ENCODE results near the gene SIL1. TPM values are rescaled to one million over a fixed set of nuclear protein-coding genes. Genes with fewer than 3 reads are reported as not detected.

The SIL1 gene
- total and polyA plus RNA-seq, 9 of the 15 experiments (the other 6 are each of a cell fraction or from before 2014, with no cell fraction given) = 1.3 to 30.5 (median 18.1) TPM

GRCh38 chr5:139082813-139083498 is 115.2 kb downstream of the SIL1 start:
- 9% methylated on average over 2 of the region's 2 CpGs for WGBS (ENCODE audit: insufficient coverage, low coverage, missing lambda C conversion rate)
- FAIRE-seq (no peak), DNase-seq (ENCODE audit: extremely low read depth in 1 of 4, low spot score in 3 of 4) (no peak), ATAC-seq (no peak)
- CTCF ChIA-PET (ENCODE audit: low intra/inter-chr PET ratio) = no interaction called here
- Histone ChIP-seq H3K27ac (ENCODE audit: extremely low read depth, low read depth, low read length) (no peak overlapping the region), H3K4me2 (ENCODE audit: insufficient read depth, low read length) (no peak overlapping the region), H3K9me1 (ENCODE audit: control insufficient read depth, insufficient read depth, low read length) (no peaks in the 10 kb centered on the region), H2AFZ (ENCODE audit: low read depth, low read length) (no peak overlapping the region), H3K9me3 (replicated peaks; ENCODE audit: control insufficient read depth, insufficient read depth, low read depth, low read length) (no peaks in the 10 kb centered on the region), H3K36me3 (ENCODE audit: control insufficient read depth, insufficient read depth, low read length) (no peaks in the 10 kb centered on the region), H3K9ac (ENCODE audit: insufficient read depth in 1 of 2, low read depth in 2 of 2, low read length in 2 of 2) (no peak overlapping the region), H3K27me3 (ENCODE audit: control insufficient read depth in 2 of 2, insufficient read depth in 2 of 2, low read length in 2 of 2) (no peaks in the 10 kb centered on the region), H4K20me1 (replicated peaks; ENCODE audit: control insufficient read depth, insufficient read depth, low read length) (0 out of 2 replicates have a peak, but pooled peaks cover 3% of the 10 kb centered on the region), H3K4me3 (no peak overlapping the region), H3K79me2 (ENCODE audit: control insufficient read depth, insufficient read depth, low read length) (no peaks in the 10 kb centered on the region), H3K4me1 (replicated peaks in 1 of 2; ENCODE audit: control insufficient read depth in 2 of 2, insufficient read depth in 2 of 2, low read length in 2 of 2) (peaks cover 0 to 3% of the 10 kb centered on the region in 2 experiments; a peak in 1 of 5 replicates)
- POLR2A ChIA-PET = no interaction called here
- intact Hi-C loops (cut with micrococcal nuclease) (no loop called here), in situ Hi-C loops (cut with MboI) (no loop called here)
- no TSS peak for BruUV-seq (replicated peaks)
- TF ChIP-seq TEAD4 (IDR thresholded peaks at IDR 0.05; ENCODE audit: low read length) (no peak), TEAD4 (CRISPR knock-in tag; IDR thresholded peaks at IDR 0.05; ENCODE audit: borderline replicate concordance) (no peak), ATF6 (CRISPR knock-in tag; IDR thresholded peaks at IDR 0.05) (no peak), TCF3 (CRISPR knock-in tag; IDR thresholded peaks at IDR 0.05) (no peak), ZNF778 (CRISPR knock-in tag; IDR thresholded peaks at IDR 0.05) (no peak), HMG20A (CRISPR knock-in tag; conservative IDR thresholded peaks at IDR 0.05) (no peak), ELF1 (tag; IDR thresholded peaks at IDR 0.05) (no peak)
- TF ChIP-seq, protein P1, sequence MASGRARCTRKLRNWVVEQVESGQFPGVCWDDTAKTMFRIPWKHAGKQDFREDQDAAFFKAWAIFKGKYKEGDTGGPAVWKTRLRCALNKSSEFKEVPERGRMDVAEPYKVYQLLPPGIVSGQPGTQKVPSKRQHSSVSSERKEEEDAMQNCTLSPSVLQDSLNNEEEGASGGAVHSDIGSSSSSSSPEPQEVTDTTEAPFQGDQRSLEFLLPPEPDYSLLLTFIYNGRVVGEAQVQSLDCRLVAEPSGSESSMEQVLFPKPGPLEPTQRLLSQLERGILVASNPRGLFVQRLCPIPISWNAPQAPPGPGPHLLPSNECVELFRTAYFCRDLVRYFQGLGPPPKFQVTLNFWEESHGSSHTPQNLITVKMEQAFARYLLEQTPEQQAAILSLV (tag; IDR thresholded peaks at IDR 0.05) = no peak
